ENCODE measurements around the gene RNF213. TPM values are rescaled to one million over a fixed set of nuclear protein-coding genes. Genes with fewer than 3 reads are reported as not detected.

RNF213 gene
- total RNA-seq, 1 donor: 134 TPM

- no peaks in the 10 kb centered on the region for H4K20me1 ChIP-seq (ENCODE audit: insufficient read depth, low read length)
- DNase-seq (ENCODE audit: insufficient read length, low spot score, missing footprints): no peak
- no peaks in the 10 kb centered on the region for H3K27me3 ChIP-seq (ENCODE audit: insufficient read depth, low read length)
- no peak overlapping the region for H2AFZ ChIP-seq (ENCODE audit: low read length)
- TF ChIP-seq, protein P1, sequence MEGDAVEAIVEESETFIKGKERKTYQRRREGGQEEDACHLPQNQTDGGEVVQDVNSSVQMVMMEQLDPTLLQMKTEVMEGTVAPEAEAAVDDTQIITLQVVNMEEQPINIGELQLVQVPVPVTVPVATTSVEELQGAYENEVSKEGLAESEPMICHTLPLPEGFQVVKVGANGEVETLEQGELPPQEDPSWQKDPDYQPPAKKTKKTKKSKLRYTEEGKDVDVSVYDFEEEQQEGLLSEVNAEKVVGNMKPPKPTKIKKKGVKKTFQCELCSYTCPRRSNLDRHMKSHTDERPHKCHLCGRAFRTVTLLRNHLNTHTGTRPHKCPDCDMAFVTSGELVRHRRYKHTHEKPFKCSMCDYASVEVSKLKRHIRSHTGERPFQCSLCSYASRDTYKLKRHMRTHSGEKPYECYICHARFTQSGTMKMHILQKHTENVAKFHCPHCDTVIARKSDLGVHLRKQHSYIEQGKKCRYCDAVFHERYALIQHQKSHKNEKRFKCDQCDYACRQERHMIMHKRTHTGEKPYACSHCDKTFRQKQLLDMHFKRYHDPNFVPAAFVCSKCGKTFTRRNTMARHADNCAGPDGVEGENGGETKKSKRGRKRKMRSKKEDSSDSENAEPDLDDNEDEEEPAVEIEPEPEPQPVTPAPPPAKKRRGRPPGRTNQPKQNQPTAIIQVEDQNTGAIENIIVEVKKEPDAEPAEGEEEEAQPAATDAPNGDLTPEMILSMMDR (IDR thresholded peaks at IDR 0.05; ENCODE audit: extremely low read depth, low read depth, low read length): no peak
- no peak overlapping the region for H3K4me2 ChIP-seq (ENCODE audit: insufficient read depth, low read length)
- no peak overlapping the region for H3K27ac ChIP-seq (ENCODE audit: low read depth, low read length)
- no peaks in the 10 kb centered on the region for H3K79me2 ChIP-seq (ENCODE audit: insufficient read depth, low read length)
- peaks cover 75% of the 10 kb centered on the region for H3K36me3 ChIP-seq (ENCODE audit: insufficient read depth, low read length)
- no peak overlapping the region for H3K4me3 ChIP-seq (ENCODE audit: insufficient read depth, low read length)
- no peaks in the 10 kb centered on the region for H3K9me3 ChIP-seq (ENCODE audit: low read depth, low read length)
- no peaks in the 10 kb centered on the region for H3K4me1 ChIP-seq (ENCODE audit: insufficient read depth, low read length)
Observed at GRCh38 chr17:80339118-80339517, 78.5 kb downstream of the RNF213 start.

DNA sequence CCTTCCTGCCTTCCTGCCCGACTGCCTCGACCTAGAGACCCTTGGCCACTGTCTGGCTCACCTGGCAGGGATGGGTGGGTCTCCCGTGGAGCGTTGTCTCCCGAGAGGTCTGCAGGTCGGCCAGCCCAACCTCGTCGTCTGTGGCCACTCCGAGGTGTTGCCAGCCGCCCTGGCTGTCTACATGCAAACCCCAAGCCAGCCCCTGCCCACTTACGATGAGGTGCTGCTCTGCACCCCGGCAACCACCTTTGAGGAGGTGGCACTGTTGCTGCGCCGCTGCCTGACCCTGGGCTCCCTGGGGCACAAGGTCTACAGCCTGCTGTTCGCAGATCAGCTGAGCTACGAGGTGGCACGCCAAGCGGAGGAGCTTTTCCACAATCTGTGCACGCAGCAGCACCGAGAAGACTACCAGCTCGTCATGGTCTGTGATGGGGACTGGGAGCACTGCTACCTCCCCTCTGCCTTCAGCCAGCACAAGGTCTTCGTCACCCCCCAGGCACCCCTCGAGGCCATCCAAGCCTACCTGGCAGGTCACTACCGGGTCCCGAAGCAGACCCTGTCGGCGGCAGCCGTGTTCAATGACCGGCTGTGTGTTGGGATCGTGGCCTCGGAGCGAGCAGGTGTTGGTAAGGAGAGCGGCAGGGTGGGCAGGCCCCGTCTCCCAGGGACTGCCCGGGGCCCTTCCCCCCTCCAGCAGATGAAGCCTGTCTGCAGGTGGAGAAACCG, 79.2 kb downstream of the RNF213 start:
- no peaks in the 10 kb centered on the region for H3K4me1 ChIP-seq (ENCODE audit: insufficient read depth, low read length)
- H3K9me3 ChIP-seq (ENCODE audit: low read depth, low read length): no peaks in the 10 kb centered on the region
- no peak overlapping the region for H3K4me2 ChIP-seq (ENCODE audit: insufficient read depth, low read length)
- H2AFZ ChIP-seq (ENCODE audit: low read length): no peak overlapping the region
- no peaks in the 10 kb centered on the region for H3K79me2 ChIP-seq (ENCODE audit: insufficient read depth, low read length)
- TF ChIP-seq, protein P1 (IDR thresholded peaks at IDR 0.05; ENCODE audit: extremely low read depth, low read depth, low read length): no peak
- no peak overlapping the region for H3K4me3 ChIP-seq (ENCODE audit: insufficient read depth, low read length)
- no peaks in the 10 kb centered on the region for H4K20me1 ChIP-seq (ENCODE audit: insufficient read depth, low read length)
- no peak for DNase-seq (ENCODE audit: insufficient read length, low spot score, missing footprints)
- no peaks in the 10 kb centered on the region for H3K27me3 ChIP-seq (ENCODE audit: insufficient read depth, low read length)
- peaks cover 80% of the 10 kb centered on the region for H3K36me3 ChIP-seq (ENCODE audit: insufficient read depth, low read length)
- no peak overlapping the region for H3K27ac ChIP-seq (ENCODE audit: low read depth, low read length)

DNA sequence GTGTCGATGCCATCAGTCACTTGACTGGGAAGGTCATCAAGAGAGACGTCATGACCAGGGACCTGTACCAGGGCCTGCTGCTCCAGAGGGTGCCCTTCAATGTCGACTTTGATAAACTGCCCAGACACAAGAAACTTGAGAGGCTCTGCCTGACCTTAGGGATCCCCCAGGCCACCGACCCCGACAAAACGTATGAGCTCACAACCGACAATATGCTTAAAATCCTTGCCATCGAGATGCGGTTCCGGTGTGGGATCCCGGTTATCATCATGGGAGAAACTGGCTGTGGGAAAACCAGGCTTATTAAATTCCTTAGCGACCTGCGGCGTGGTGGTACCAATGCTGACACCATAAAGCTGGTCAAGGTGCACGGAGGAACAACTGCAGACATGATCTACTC, 84.7 kb downstream of the RNF213 start:
- Histone ChIP-seq H3K27me3 (ENCODE audit: insufficient read depth, low read length) (no peaks in the 10 kb centered on the region), H3K36me3 (ENCODE audit: insufficient read depth, low read length) (peaks cover 83% of the 10 kb centered on the region), H4K20me1 (ENCODE audit: insufficient read depth, low read length) (peaks cover 14% of the 10 kb centered on the region), H3K4me2 (ENCODE audit: insufficient read depth, low read length) (no peak overlapping the region), H3K27ac (ENCODE audit: low read depth, low read length) (no peak overlapping the region), H3K4me3 (ENCODE audit: insufficient read depth, low read length) (no peak overlapping the region), H2AFZ (ENCODE audit: low read length) (no peak overlapping the region), H3K9me3 (ENCODE audit: low read depth, low read length) (no peaks in the 10 kb centered on the region), H3K4me1 (ENCODE audit: insufficient read depth, low read length) (no peaks in the 10 kb centered on the region), H3K79me2 (ENCODE audit: insufficient read depth, low read length) (no peaks in the 10 kb centered on the region)
- TF ChIP-seq, protein P1 (IDR thresholded peaks at IDR 0.05; ENCODE audit: extremely low read depth, low read depth, low read length): no peak
- DNase-seq (ENCODE audit: insufficient read length, low spot score, missing footprints): no peak

GRCh38 chr17:80345841-80346497, 85.3 kb downstream of the RNF213 start:
- no peak for DNase-seq (ENCODE audit: insufficient read length, low spot score, missing footprints)
- Histone ChIP-seq H3K4me3 (ENCODE audit: insufficient read depth, low read length) (no peak overlapping the region), H2AFZ (ENCODE audit: low read length) (no peak overlapping the region), H3K9me3 (ENCODE audit: low read depth, low read length) (no peaks in the 10 kb centered on the region), H3K36me3 (ENCODE audit: insufficient read depth, low read length) (peaks cover 88% of the 10 kb centered on the region), H3K4me2 (ENCODE audit: insufficient read depth, low read length) (no peak overlapping the region), H3K27ac (ENCODE audit: low read depth, low read length) (no peak overlapping the region), H3K4me1 (ENCODE audit: insufficient read depth, low read length) (no peaks in the 10 kb centered on the region), H3K79me2 (ENCODE audit: insufficient read depth, low read length) (no peaks in the 10 kb centered on the region), H4K20me1 (ENCODE audit: insufficient read depth, low read length) (peaks cover 14% of the 10 kb centered on the region), H3K27me3 (ENCODE audit: insufficient read depth, low read length) (no peaks in the 10 kb centered on the region)
- TF ChIP-seq, protein P1 (IDR thresholded peaks at IDR 0.05; ENCODE audit: extremely low read depth, low read depth, low read length): no peak
